Testis (tissue), 3 donors: Measurements from ENCODE around the gene ATP6V0D1. TPM values are rescaled to one million over a fixed set of nuclear protein-coding genes. Genes with fewer than 3 reads are reported as not detected.
A peak's percentile ranks its signal among the peaks of the same experiment; 100 is the strongest.

Experiments used
- DNase-seq: peaks from one replicate; pipeline ENCODE4 v3.0.0-alpha.2; 2019
- H3K27ac ChIP-seq, 2 donors: fragments of 200-600 bp; sonication (generic); one replicate each; pipeline ENCODE4 v1.5.1; 2019
- H3K27me3 ChIP-seq: fragments of 200-600 bp; sonication (generic); one replicate; pipeline ENCODE4 v1.5.1; 2019
- H3K36me3 ChIP-seq: fragments of 200-600 bp; sonication (generic); one replicate; pipeline ENCODE4 v1.5.1; 2017; ENCODE audit warnings: low read depth; ENCODE audit errors: missing control alignments
- H3K4me1 ChIP-seq: fragments of 200-600 bp; sonication (generic); one replicate; pipeline ENCODE4 v1.5.1; 2019
- H3K4me3 ChIP-seq, 2 donors: fragments of 200-600 bp; sonication (generic); one replicate each; pipeline ENCODE4 v1.5.1; 2017 to 2019
- H3K9me3 ChIP-seq: fragments of 200-600 bp; sonication (generic); one replicate; pipeline ENCODE4 v1.5.1; 2017
- CTCF ChIP-seq, 3 experiments: fragments of 450-650 bp in 2 of 3; fragments of 200-600 bp in 1 of 3; sonication (generic) in 1 of 3; IDR thresholded peaks; one replicate each; pipeline ENCODE4 v1.5.1; 2016 to 2019; ENCODE audit warnings: antibody characterized with exemption in 3 of 3, mild to moderate bottlenecking in 2 of 3, moderate library complexity in 1 of 3
- POLR2A ChIP-seq: fragments of 450-650 bp; IDR thresholded peaks from one replicate; pipeline ENCODE4 v1.6.1; 2017; ENCODE audit warnings: antibody characterized with exemption, mild to moderate bottlenecking, moderate library complexity
- WGBS, 2 donors: methylation state at CpG; one replicate each; pipeline ENCODE4 v1.1.5; 2018; 5-methylcytosine and 5-hydroxymethylcytosine counted together
- intact Hi-C: fragments of 100-400 bp; cut with DNase I; formaldehyde crosslinking; loops from one replicate; pipeline ENCODE4 v1.15.1; 2023; ENCODE audit warnings: low total_unique reads
- polyA plus RNA-seq: library from polyadenylated mRNA; stranded (reverse); fragments of 350-450 nt; fragmentation: Illumina TruSeq; extraction: RNeasy Lipid Tissue Mini Kit (QIAGEN cat#74804); gene quantifications from one replicate; pipeline ENCODE4 v1.2.3, GENCODE V29; 2014; ENCODE audit warnings: low read depth, low replicate concordance; ENCODE audit not compliant: insufficient read depth
- total RNA-seq, 2 donors: library from RNA; depleted of rRNA; stranded (reverse); fragments of >200 nt; gene quantifications; one replicate each; pipeline ENCODE4 v1.2.3, GENCODE V29; 2016

The ATP6V0D1 gene
- total and polyA plus RNA-seq, 3 donors from 2014 or later = 95.0 to 165 (median 135) TPM

DNA sequence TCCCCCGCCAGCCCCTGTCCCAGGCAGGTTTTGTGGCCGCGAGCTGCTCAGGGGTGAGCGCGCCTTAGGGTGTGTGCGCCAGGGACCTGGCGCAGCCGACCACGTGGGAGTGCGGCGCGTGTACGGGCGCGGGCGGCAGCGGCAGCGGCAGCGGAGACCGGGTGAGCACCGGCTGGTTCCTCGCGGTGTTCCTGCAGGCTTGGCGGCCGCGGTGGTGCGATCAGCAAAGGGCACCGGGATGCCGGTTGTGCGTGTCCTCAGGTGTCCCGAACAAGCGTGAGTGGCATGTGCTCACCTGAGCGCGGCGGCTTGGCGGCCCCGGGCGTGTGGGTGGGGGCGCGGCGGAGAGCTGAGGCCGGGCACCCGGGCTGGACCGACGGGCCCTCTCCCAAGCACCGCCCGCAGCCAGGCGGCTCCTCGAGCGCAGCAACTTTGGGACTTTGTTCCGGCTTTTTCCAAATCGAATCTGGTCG lies 50.4 kb downstream of the ATP6V0D1 start:
- TF ChIP-seq CTCF (IDR thresholded peaks at IDR 0.05) = no peak
- no peak for TF ChIP-seq POLR2A
- no peak overlapping the region for H3K27ac ChIP-seq
- intact Hi-C loops = no loop called here
- H3K36me3 ChIP-seq = no peaks in the 10 kb centered on the region
- H3K4me1 ChIP-seq = peaks cover 27% of the 10 kb centered on the region
- 0% methylated on average over 24 of the region's 53 CpGs; no CpG with 5 or more reads in 1 of the 2 donors for whole genome bisulfite sequencing, 2 donors
- H3K27me3 ChIP-seq = no peaks in the 10 kb centered on the region
- H3K9me3 ChIP-seq = no peaks in the 10 kb centered on the region
- DNase-seq = no peak
- peak overlapping the region; percentile 47 to 58 for H3K4me3 ChIP-seq

DNA sequence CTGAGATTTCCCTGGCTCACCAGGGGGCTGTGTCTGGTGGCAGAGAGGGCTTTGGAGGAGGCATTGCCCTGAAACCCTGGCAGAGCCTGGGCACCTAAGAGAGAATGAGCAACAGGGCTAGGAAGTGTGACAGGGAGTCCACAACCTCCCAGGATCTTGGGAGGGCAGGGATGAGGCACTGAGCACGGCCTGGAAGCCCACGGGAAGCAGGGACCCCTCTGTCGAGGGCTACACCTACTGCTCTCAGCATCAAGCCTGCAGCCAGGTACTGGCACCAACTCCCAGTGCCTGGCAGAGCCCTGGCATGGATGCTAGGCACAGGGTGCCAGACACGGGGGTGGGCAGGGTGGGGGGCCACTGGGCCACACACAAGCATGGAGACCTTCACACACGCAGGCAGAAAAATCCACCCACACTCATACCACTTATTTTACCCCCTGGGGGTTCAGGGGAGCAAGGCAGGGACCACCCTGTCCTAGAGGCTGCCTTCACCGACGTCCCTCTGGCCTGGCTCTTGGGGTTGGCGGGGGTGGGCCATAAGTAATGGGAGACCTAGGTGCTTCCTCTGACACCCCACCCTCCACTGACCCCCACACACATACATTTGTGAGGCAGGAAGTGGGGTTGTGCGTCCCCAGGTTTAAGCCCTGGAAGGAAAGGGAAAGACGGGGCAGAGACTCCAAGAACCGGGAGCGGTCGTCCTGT lies 51.0 kb downstream of the ATP6V0D1 start:
- intact Hi-C loops = loop anchor here (5.0 kb wide), 1 partner anchor 37 kb away; no protein-coding TSS in a partner anchor
- no peak for TF ChIP-seq POLR2A
- TF ChIP-seq CTCF (IDR thresholded peaks at IDR 0.05) = no peak
- H3K36me3 ChIP-seq = no peaks in the 10 kb centered on the region
- H3K9me3 ChIP-seq = no peaks in the 10 kb centered on the region
- no peaks in the 10 kb centered on the region for H3K27me3 ChIP-seq
- no peak for DNase-seq
- H3K4me1 ChIP-seq = peaks cover 27% of the 10 kb centered on the region
- no peak overlapping the region for H3K27ac ChIP-seq
- peak overlapping the region; percentile 47 to 58 for H3K4me3 ChIP-seq
- WGBS, 2 donors = 11 to 31% methylated on average over 3 to 13 of the region's 13 CpGs

GRCh38 chr16:67429053-67429798 lies 51.7 kb downstream of the ATP6V0D1 start:
- H3K9me3 ChIP-seq = no peaks in the 10 kb centered on the region
- TF ChIP-seq CTCF (IDR thresholded peaks at IDR 0.05) = no peak
- no peak for TF ChIP-seq POLR2A
- no peaks in the 10 kb centered on the region for H3K27me3 ChIP-seq
- no peaks in the 10 kb centered on the region for H3K36me3 ChIP-seq
- intact Hi-C loops = loop anchor here (5.0 kb wide), 1 partner anchor 38 kb away; no protein-coding TSS in a partner anchor
- 81 to 87% methylated on average over 2 to 3 of the region's 3 CpGs for WGBS, 2 donors
- H3K4me1 ChIP-seq = peaks cover 30% of the 10 kb centered on the region
- H3K27ac ChIP-seq = no peak overlapping the region
- no peak overlapping the region for H3K4me3 ChIP-seq
- DNase-seq = no peak

GRCh38 chr16:67428146-67428731 lies 52.7 kb downstream of the ATP6V0D1 start:
- 24 to 52% methylated on average over 8 to 11 of the region's 11 CpGs for WGBS, 2 donors
- no peaks in the 10 kb centered on the region for H3K36me3 ChIP-seq
- no peaks in the 10 kb centered on the region for H3K9me3 ChIP-seq
- H3K27ac ChIP-seq = no peak overlapping the region
- peaks cover 37% of the 10 kb centered on the region for H3K4me1 ChIP-seq
- peak; percentile 81 for DNase-seq
- intact Hi-C loops = loop anchor here (5.0 kb wide), 1 partner anchor 39 kb away; no protein-coding TSS in a partner anchor
- no peak overlapping the region for H3K4me3 ChIP-seq
- TF ChIP-seq CTCF (IDR thresholded peaks at IDR 0.05) (peak; percentile 65 to 75 (median 73)), POLR2A (no peak)
- no peaks in the 10 kb centered on the region for H3K27me3 ChIP-seq
